ENCODE measurements around the gene EPHB1. TPM values are rescaled to one million over a fixed set of nuclear protein-coding genes. Genes with fewer than 3 reads are reported as not detected.

EPHB1 gene
- total RNA-seq, 1 experiment from 2014 or later: 0.86 TPM

DNA sequence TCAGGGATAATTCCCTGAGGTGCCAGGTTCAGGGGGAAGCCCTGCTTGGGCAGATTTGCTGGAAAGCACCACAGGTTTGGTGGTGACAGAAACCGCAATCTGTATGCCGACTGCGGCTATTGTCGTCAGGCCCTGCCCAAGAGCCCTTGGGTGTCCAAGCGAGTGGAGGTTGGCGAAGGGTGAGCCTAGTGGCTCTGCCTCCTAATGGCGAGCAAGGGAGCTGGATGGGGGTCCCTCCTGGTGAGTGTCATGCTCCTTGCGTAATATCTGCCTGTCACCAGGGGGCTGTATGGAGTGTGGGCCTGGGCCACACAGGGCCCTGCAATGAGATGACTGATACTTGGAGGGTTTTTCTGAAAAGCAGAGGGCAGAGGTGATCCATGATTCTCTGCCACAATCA lies 101.6 kb downstream of the EPHB1 start:
- H3K79me2 ChIP-seq (ENCODE audit: insufficient read depth, low read length): no peaks in the 10 kb centered on the region
- no peaks in the 10 kb centered on the region for H3K36me3 ChIP-seq (ENCODE audit: control insufficient read depth in 1 of 2, insufficient read depth in 2 of 2, low read length in 2 of 2)
- H3K9ac ChIP-seq (ENCODE audit: low read length): no peak overlapping the region
- no peak overlapping the region for H3K4me2 ChIP-seq (ENCODE audit: low read length)
- H3K4me1 ChIP-seq (ENCODE audit: control insufficient read depth in 1 of 2, insufficient read depth in 2 of 2, low read length in 2 of 2): no peaks in the 10 kb centered on the region
- no peaks in the 10 kb centered on the region; a peak in 1 of 4 replicates for H3K9me3 ChIP-seq (ENCODE audit: control insufficient read depth in 1 of 2, insufficient read depth in 1 of 2, low read depth in 1 of 2, low read length in 2 of 2)
- intact Hi-C loops (cut with micrococcal nuclease): no loop called here
- no TSS peak for BruUV-seq (replicated peaks)
- ChIA-PET RAD21 (ENCODE audit: low non-redundant PET in 1 of 2, low total read pairs in 2 of 2, uncharacterized antibody in 2 of 2, unreplicated experiment in 2 of 2) (no interaction called here), CTCF (no interaction called here), POLR2A (no interaction called here)
- no peaks in the 10 kb centered on the region for H3K9me2 ChIP-seq (ENCODE audit: insufficient read depth)
- no peak overlapping the region for H3K4me3 ChIP-seq (replicated peaks in 1 of 2; ENCODE audit: low read depth in 1 of 2, low read length in 2 of 2)
- DNase-seq (ENCODE audit: low read depth, low spot score) (no peak), ATAC-seq (no peak)
- peaks cover 43% of the 10 kb centered on the region for H3K27me3 ChIP-seq (ENCODE audit: insufficient read depth, low read length)
- no peaks in the 10 kb centered on the region for H4K20me1 ChIP-seq (ENCODE audit: insufficient read depth)
- no peak overlapping the region for H2AFZ ChIP-seq (ENCODE audit: low read depth, low read length, poor library complexity, severe bottlenecking)
- TF ChIP-seq TCF7L2 (IDR thresholded peaks at IDR 0.05; ENCODE audit: borderline replicate concordance, extremely low read depth, insufficient read depth, insufficient read length) (no peak), SIN3A (IDR thresholded peaks at IDR 0.05; ENCODE audit: low read depth) (no peak), RAD21 (IDR thresholded peaks at IDR 0.05; ENCODE audit: low read depth) (no peak), POLR2A (IDR thresholded peaks at IDR 0.05; ENCODE audit: borderline replicate concordance, extremely low read depth, insufficient read depth, insufficient read length) (no peak)
- H3K27ac ChIP-seq (ENCODE audit: low read depth, low read length): no peak overlapping the region

DNA sequence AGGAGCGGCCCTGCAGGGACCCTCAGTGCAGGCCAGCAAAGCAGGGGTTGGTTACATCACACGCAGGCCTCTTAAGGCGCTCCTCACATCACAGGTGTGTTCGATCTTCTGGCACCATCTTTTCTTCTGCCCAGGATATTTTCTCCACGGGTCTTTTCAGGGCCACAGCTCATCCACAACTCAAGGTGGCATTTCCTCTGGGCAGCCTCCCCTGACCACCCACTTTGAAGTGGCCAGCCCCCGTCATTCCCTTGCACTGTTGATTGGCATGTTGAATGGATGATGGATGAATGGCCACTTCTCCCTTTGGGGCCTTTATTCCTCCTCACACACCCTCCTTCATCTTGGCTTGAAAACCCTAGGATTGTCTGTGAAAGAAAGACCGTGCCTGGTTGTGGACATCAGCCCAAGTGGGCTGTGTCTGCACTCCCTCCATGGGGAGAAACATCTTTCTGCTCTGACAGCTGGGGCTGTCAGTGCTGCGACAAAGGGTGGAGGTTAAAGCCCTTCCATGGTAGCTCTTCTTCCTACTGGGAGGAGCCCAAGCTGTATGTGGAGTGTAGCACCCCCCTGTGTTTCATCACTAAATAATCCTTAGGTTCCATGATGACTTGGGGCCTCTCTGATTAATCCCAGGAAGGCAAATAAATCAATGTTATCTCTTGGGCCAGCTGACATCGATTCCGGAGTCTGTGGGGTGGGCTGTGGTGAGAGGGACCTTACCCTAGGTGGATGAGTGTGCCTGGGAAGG lies 102.5 kb downstream of the EPHB1 start:
- intact Hi-C loops (cut with micrococcal nuclease): no loop called here
- H3K27me3 ChIP-seq (ENCODE audit: insufficient read depth, low read length): peaks cover 36% of the 10 kb centered on the region
- H3K79me2 ChIP-seq (ENCODE audit: insufficient read depth, low read length): no peaks in the 10 kb centered on the region
- H3K27ac ChIP-seq (ENCODE audit: low read depth, low read length): no peak overlapping the region
- ATAC-seq (no peak), DNase-seq (ENCODE audit: low read depth, low spot score) (no peak)
- no peaks in the 10 kb centered on the region for H3K9me2 ChIP-seq (ENCODE audit: insufficient read depth)
- no peaks in the 10 kb centered on the region for H4K20me1 ChIP-seq (ENCODE audit: insufficient read depth)
- TF ChIP-seq EZH2 (IDR thresholded peaks at IDR 0.05) (no peak), RAD21 (IDR thresholded peaks at IDR 0.05; ENCODE audit: low read depth) (peak; percentile 16; the same call in 1 of the 2 replicates), EZH2phosphoT487 (IDR thresholded peaks at IDR 0.05; ENCODE audit: borderline replicate concordance) (no peak)
- no peak overlapping the region for H3K4me2 ChIP-seq (ENCODE audit: low read length)
- H3K9ac ChIP-seq (ENCODE audit: low read length): no peak overlapping the region
- CTCF ChIA-PET: no interaction called here
- no peak overlapping the region for H3K4me3 ChIP-seq (replicated peaks in 1 of 2; ENCODE audit: low read depth in 1 of 2, low read length in 2 of 2)
- BruUV-seq (replicated peaks): no TSS peak
- POLR2A ChIA-PET: no interaction called here
- no peaks in the 10 kb centered on the region for H3K4me1 ChIP-seq (ENCODE audit: control insufficient read depth in 1 of 2, insufficient read depth in 2 of 2, low read length in 2 of 2)
- H3K9me3 ChIP-seq (ENCODE audit: control insufficient read depth in 1 of 2, insufficient read depth in 1 of 2, low read depth in 1 of 2, low read length in 2 of 2): no peaks in the 10 kb centered on the region
- H3K36me3 ChIP-seq (ENCODE audit: control insufficient read depth in 1 of 2, insufficient read depth in 2 of 2, low read length in 2 of 2): no peaks in the 10 kb centered on the region
- H2AFZ ChIP-seq (ENCODE audit: low read depth, low read length, poor library complexity, severe bottlenecking): no peak overlapping the region
- RAD21 ChIA-PET (ENCODE audit: low non-redundant PET in 1 of 2, low total read pairs in 2 of 2, uncharacterized antibody in 2 of 2, unreplicated experiment in 2 of 2): no interaction called here

All from HCT116 (cell line).